Measurements from ENCODE around the gene DNM3.

DNM3 gene

DNA sequence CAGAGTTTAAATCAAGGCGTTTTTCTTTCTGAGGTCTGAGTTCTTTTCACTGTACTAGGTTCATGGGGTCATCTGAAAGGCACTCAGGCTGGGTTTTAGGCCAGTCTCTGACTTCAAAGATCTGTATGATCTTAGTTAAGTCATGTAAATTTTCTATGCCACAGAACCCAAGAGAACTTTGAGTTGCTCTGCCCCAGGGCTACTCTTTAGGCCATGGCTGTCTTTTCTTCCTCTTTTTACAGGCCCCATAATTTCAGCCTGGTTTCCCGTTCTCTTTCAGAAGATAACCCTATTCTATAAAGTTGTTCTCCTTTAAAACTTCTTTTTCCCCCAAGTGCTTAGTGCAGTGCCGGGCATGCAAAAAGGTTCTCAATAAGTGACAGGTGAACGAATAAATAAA, 33.7 kb upstream of the DNM3 start:
- Histone ChIP-seq H3K4me2 (ENCODE audit: low read depth, low read length) (no peak overlapping the region), H3K9me3 (replicated peaks; ENCODE audit: insufficient read depth, low read length) (no peaks in the 10 kb centered on the region), H3K9ac (ENCODE audit: low read length) (no peak overlapping the region), H3K36me3 (replicated peaks; ENCODE audit: insufficient read depth, low read length) (no peaks in the 10 kb centered on the region), H3K27me3 (replicated peaks; ENCODE audit: insufficient read depth, low read length) (no peaks in the 10 kb centered on the region), H3F3A (ENCODE audit: insufficient read depth, low read length) (no peaks in the 10 kb centered on the region), H3K27ac (ENCODE audit: low read length) (no peak overlapping the region), H3K4me3 (ENCODE audit: low read length) (no peak overlapping the region), H3K4me1 (ENCODE audit: low read length) (peaks cover 7% of the 10 kb centered on the region), H2AFZ (ENCODE audit: low read length) (no peak overlapping the region), H4K20me1 (ENCODE audit: insufficient read depth, low read length) (no peaks in the 10 kb centered on the region), H3K79me2 (ENCODE audit: low read length) (no peaks in the 10 kb centered on the region), H3K9me2 (replicated peaks; ENCODE audit: insufficient read depth, low read length) (no peaks in the 10 kb centered on the region)
- TF ChIP-seq EZH2 (optimal IDR thresholded peaks at IDR 0.05; ENCODE audit: low read depth, low read length) (no peak), EZH2phosphoT487 (IDR thresholded peaks at IDR 0.05; ENCODE audit: low read length) (no peak)
- TF ChIP-seq, protein P1, sequence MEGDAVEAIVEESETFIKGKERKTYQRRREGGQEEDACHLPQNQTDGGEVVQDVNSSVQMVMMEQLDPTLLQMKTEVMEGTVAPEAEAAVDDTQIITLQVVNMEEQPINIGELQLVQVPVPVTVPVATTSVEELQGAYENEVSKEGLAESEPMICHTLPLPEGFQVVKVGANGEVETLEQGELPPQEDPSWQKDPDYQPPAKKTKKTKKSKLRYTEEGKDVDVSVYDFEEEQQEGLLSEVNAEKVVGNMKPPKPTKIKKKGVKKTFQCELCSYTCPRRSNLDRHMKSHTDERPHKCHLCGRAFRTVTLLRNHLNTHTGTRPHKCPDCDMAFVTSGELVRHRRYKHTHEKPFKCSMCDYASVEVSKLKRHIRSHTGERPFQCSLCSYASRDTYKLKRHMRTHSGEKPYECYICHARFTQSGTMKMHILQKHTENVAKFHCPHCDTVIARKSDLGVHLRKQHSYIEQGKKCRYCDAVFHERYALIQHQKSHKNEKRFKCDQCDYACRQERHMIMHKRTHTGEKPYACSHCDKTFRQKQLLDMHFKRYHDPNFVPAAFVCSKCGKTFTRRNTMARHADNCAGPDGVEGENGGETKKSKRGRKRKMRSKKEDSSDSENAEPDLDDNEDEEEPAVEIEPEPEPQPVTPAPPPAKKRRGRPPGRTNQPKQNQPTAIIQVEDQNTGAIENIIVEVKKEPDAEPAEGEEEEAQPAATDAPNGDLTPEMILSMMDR (IDR thresholded peaks at IDR 0.05; ENCODE audit: low read length) = no peak
- no peak for DNase-seq

GRCh38 chr1:171809834-171810233, 31.5 kb upstream of the DNM3 start:
- H3K27ac ChIP-seq (ENCODE audit: low read length) = no peak overlapping the region
- no peak for DNase-seq
- H3K27me3 ChIP-seq (replicated peaks; ENCODE audit: insufficient read depth, low read length) = no peaks in the 10 kb centered on the region
- no peak overlapping the region for H3K4me3 ChIP-seq (ENCODE audit: low read length)
- no peaks in the 10 kb centered on the region for H3K79me2 ChIP-seq (ENCODE audit: low read length)
- no peaks in the 10 kb centered on the region for H3K9me3 ChIP-seq (replicated peaks; ENCODE audit: insufficient read depth, low read length)
- no peaks in the 10 kb centered on the region for H3K36me3 ChIP-seq (replicated peaks; ENCODE audit: insufficient read depth, low read length)
- H3K9ac ChIP-seq (ENCODE audit: low read length) = no peak overlapping the region
- TF ChIP-seq, protein P1 (IDR thresholded peaks at IDR 0.05; ENCODE audit: low read length) = no peak
- no peak for TF ChIP-seq EZH2 (optimal IDR thresholded peaks at IDR 0.05; ENCODE audit: low read depth, low read length)
- no peak for TF ChIP-seq EZH2phosphoT487 (IDR thresholded peaks at IDR 0.05; ENCODE audit: low read length)
- no peak overlapping the region for H2AFZ ChIP-seq (ENCODE audit: low read length)
- no peaks in the 10 kb centered on the region for H3K9me2 ChIP-seq (replicated peaks; ENCODE audit: insufficient read depth, low read length)
- H4K20me1 ChIP-seq (ENCODE audit: insufficient read depth, low read length) = no peaks in the 10 kb centered on the region
- H3K4me2 ChIP-seq (ENCODE audit: low read depth, low read length) = no peak overlapping the region
- peaks cover 7% of the 10 kb centered on the region for H3K4me1 ChIP-seq (ENCODE audit: low read length)
- no peaks in the 10 kb centered on the region for H3F3A ChIP-seq (ENCODE audit: insufficient read depth, low read length)

DNA sequence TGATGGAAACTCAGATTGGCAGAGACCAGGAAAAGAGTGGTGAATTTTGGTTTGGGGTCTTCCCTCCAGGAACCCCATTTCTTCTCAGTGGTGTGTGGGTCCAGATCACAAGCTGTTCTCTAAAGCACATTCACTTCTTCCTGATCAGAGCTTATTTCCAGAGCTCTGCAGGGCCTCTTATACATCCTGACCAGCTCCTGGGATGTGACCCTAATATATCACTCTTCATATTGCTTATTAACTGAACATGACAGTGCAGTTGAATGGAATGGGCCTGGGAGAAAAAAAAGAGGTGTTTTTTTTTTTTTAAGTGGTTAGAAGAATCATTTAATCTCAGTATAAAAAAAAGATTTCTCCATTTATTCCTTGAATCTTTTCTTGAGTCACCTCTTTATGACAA, 29.6 kb upstream of the DNM3 start:
- H3K36me3 ChIP-seq (replicated peaks; ENCODE audit: insufficient read depth, low read length) = no peaks in the 10 kb centered on the region
- no peaks in the 10 kb centered on the region for H3K79me2 ChIP-seq (ENCODE audit: low read length)
- H4K20me1 ChIP-seq (ENCODE audit: insufficient read depth, low read length) = no peaks in the 10 kb centered on the region

More for the DNA sequence above, 29.6 kb upstream of the DNM3 start:
- H3K9ac ChIP-seq (ENCODE audit: low read length) = no peak overlapping the region
- no peak overlapping the region for H2AFZ ChIP-seq (ENCODE audit: low read length)
- H3F3A ChIP-seq (ENCODE audit: insufficient read depth, low read length) = no peaks in the 10 kb centered on the region
- no peaks in the 10 kb centered on the region for H3K27me3 ChIP-seq (replicated peaks; ENCODE audit: insufficient read depth, low read length)
- DNase-seq = no peak
- H3K9me3 ChIP-seq (replicated peaks; ENCODE audit: insufficient read depth, low read length) = no peaks in the 10 kb centered on the region
- TF ChIP-seq, protein P1 (IDR thresholded peaks at IDR 0.05; ENCODE audit: low read length) = no peak
- TF ChIP-seq EZH2 (optimal IDR thresholded peaks at IDR 0.05; ENCODE audit: low read depth, low read length) (no peak), EZH2phosphoT487 (IDR thresholded peaks at IDR 0.05; ENCODE audit: low read length) (no peak)
- no peak overlapping the region for H3K4me2 ChIP-seq (ENCODE audit: low read depth, low read length)
- no peak overlapping the region for H3K27ac ChIP-seq (ENCODE audit: low read length)
- no peak overlapping the region for H3K4me3 ChIP-seq (ENCODE audit: low read length)
- H3K9me2 ChIP-seq (replicated peaks; ENCODE audit: insufficient read depth, low read length) = no peaks in the 10 kb centered on the region
- no peaks in the 10 kb centered on the region for H3K4me1 ChIP-seq (ENCODE audit: low read length)
